GM18526 (cell line): ENCODE results near the gene DDX54.

Experiments used
- POLR2A ChIP-seq: IDR thresholded peaks from 3 replicates; pipeline ENCODE4 v1.6.1; 2011; ENCODE audit not compliant: insufficient read length; ENCODE audit errors: extremely low read depth

The DDX54 gene

GRCh38 chr12:113222730-113223531 is 37.7 kb upstream of the DDX54 start:
- TF ChIP-seq POLR2A, result no peak

GRCh38 chr12:113221997-113222729 is 36.9 kb upstream of the DDX54 start:
- no peak for TF ChIP-seq POLR2A

GRCh38 chr12:113221181-113221996 is 36.1 kb upstream of the DDX54 start, which contains the start of gene TPCN1:
TSS of gene TPCN1 (plus strand) at chr12:113221464. CDS start at chr12:113226853, 5,389 bp downstream.
- peak; percentile 99 for TF ChIP-seq POLR2A

- no peak for TF ChIP-seq POLR2A
These were observed 35.4 kb upstream of the DDX54 start for GRCh38 chr12:113220593-113221180.

- TF ChIP-seq POLR2A, result no peak
These were observed 30.7 kb upstream of the DDX54 start for GRCh38 chr12:113216027-113216426.

- no peak for TF ChIP-seq POLR2A
These were observed 29.7 kb upstream of the DDX54 start for GRCh38 chr12:113214895-113215400.

GRCh38 chr12:113211160-113211559 is 25.9 kb upstream of the DDX54 start:
- TF ChIP-seq POLR2A, result no peak

GRCh38 chr12:113208041-113208934 is 23.0 kb upstream of the DDX54 start:
- peak; percentile 21 for TF ChIP-seq POLR2A

GRCh38 chr12:113207613-113208040 is 22.3 kb upstream of the DDX54 start:
- TF ChIP-seq POLR2A, result no peak

GRCh38 chr12:113204804-113205203 is 19.5 kb upstream of the DDX54 start:
- TF ChIP-seq POLR2A, result no peak

- no peak for TF ChIP-seq POLR2A
These were observed 18.8 kb upstream of the DDX54 start for GRCh38 chr12:113203852-113204760.

- no peak for TF ChIP-seq POLR2A
These were observed 17.2 kb upstream of the DDX54 start for GRCh38 chr12:113202300-113203075.
